ENCODE data around the gene NFKBIB.
"Not testable (repeated sequence)": the region's sequence is repeated elsewhere in the genome, so short reads cannot be mapped to it uniquely, and the experiment has no call there.

The NFKBIB gene

GRCh38 chr19:38875656-38876395 lies 23.9 kb upstream of the NFKBIB start:
- no peak for DNase-seq (ENCODE audit: low read depth in 2 of 2)

DNA sequence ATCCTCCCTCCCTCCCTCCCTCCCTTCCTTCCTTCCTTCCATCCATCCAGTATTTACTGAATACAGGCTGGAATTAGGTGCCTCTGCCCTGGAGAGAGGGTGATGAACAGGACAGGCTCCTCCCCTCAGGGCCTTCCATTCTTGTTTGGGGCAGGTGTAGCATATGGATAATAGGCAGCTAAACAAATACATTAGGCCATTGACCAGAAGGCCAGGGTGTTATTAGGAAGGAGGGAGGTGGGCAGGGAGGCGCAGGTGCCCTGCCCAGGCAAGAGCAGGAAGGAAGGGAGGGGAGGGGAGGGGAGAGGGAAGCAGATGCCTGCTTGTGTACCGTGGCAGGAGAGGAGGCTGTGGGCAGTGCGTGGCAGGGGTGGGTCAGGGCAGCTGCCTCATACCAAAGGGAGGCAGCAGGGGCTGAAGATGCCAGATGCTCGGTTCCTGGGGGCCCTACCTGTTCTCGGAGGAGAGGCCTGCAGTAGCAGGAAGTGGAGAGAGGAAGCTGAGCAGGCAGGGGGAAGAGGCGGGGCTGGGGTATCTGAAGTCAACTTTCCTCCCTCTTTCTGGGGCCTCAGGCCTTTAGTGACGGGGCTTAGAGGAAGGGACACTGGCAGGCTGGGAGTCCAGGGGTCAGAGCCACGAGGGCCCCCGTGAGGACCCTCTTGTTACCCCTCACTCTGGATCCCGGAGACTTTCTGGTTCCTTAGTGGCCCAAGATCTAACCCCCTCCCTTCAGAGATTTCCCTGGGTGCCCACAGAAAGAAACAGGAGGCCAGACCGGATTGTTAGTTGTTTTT lies 21.8 kb upstream of the NFKBIB start, which contains the start of gene RINL:
TSS of gene RINL (minus strand) at position 495 of the 794 bp plus-strand sequence. CDS start 1,533 bp downstream, outside the sequence.
- no peak for DNase-seq (ENCODE audit: low read depth in 2 of 2)

- DNase-seq (ENCODE audit: low read depth in 2 of 2): no peak
These were observed 21.0 kb upstream of the NFKBIB start for GRCh38 chr19:38878575-38879399.

DNA sequence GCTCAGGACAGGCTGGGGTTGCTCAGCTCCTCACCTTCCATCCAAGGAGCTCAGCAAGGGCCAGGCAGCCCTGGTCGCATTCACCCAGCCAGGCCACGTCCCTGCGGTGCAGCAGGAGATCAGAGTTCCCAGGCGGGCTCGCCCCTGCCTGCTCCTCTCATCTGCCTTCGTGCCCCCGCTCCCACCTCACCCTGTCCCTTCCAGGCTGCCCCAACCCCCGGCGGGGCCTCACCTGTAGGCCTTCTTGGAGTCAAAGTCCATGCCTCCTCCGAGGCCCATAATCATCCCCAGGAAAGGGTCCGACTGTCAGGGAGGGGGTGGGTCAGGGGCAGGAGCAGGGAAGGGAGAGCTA lies 20.4 kb upstream of the NFKBIB start:
- no peak for DNase-seq (ENCODE audit: low read depth in 2 of 2)

DNA sequence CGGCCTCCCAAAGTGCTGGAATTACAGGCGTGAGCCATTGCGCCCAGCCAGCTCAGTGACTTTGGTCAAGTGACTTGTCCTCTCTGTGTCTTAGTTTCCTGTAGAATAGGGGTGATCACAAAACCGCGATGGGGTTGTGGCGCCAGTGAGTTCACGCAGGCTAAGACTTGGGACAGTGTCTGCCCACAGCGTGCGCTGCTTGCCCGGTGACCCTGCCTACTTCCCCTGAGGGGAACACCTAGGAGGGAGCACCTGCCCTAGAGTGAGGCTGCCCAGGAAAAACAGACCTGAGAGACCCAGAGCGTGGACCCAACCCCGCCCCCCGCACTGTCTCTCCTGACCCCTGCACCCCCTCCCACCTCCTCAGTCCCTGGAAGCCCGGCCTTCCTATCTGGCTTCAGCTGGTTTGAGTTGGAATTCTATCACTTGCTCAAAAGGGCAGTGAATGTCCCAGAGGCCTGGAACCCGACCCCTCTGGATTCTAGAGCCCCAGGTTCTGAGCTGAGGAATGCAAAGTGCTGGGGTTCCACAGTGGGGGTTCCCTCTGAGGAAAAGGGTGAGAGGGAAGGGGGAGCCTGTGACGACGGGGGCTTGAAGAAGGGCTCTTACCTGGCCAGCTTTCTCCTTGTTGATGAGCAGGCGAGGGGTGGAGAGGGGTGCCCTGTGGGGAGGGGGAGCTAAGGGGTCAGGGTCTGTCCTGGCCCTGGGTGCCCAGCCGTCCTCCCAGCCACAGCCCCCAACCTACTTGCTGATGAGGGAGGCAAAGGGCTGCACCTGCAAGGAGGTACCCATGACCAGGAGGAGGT lies 19.5 kb upstream of the NFKBIB start:
- no peak for DNase-seq (ENCODE audit: low read depth in 2 of 2)

- no peak for DNase-seq (ENCODE audit: low read depth in 2 of 2)
These were observed 18.7 kb upstream of the NFKBIB start for GRCh38 chr19:38880882-38881609.

- no peak for DNase-seq (ENCODE audit: low read depth in 2 of 2)
These were observed 16.5 kb upstream of the NFKBIB start for GRCh38 chr19:38883286-38883685.

- DNase-seq (ENCODE audit: low read depth in 2 of 2): not testable (repeated sequence)
These were observed 15.1 kb upstream of the NFKBIB start for GRCh38 chr19:38884691-38885090.

- no peak for DNase-seq (ENCODE audit: low read depth in 2 of 2)
These were observed 10.9 kb upstream of the NFKBIB start for GRCh38 chr19:38888876-38889275.

GRCh38 chr19:38889803-38890202 lies 10.0 kb upstream of the NFKBIB start:
- no peak for DNase-seq (ENCODE audit: low read depth in 2 of 2)

DNA sequence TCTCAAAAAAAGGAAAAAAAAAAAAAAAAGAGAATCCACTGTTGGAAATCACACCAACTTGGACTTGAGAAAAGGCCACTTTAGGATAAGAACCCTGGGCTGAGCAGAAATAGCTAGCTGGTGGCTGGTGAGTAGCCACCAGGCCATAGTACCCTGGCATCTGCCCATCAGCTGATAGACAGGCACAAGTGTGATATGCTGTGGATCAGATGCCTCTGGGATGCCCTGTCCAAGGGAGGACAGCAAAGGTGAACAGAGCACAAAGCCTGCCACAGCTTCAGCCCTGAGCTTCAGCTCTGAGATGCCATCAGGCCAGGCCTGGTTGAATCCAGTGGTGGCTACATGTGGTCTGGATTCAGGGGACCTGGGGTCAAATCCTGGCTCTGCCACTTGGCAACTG lies 9.1 kb upstream of the NFKBIB start:
- DNase-seq (ENCODE audit: low read depth in 2 of 2): no peak

GRCh38 chr19:38891771-38892170 lies 8.0 kb upstream of the NFKBIB start:
- no peak for DNase-seq (ENCODE audit: low read depth in 2 of 2)

DNA sequence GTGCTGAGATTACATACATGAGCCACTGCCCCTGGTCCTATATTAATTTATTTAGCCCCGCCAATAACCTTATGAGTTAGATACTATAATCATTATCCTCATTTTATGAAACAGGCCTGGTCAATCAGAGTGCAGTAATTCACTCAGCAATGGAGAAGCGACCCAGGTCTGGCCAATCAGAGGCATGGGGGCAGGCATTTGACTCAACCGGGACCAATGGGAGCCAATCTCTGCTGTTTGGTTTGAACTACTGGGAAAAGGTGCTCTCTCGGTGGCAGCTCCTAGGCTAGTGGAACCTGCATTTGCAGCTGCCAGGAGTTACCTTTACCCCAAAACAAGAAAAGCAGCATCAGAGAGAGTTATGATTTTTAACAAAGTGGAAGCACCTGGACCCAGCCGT lies 6.9 kb upstream of the NFKBIB start:
- no peak for DNase-seq (ENCODE audit: low read depth in 2 of 2)

GRCh38 chr19:38893341-38893771 lies 6.4 kb upstream of the NFKBIB start:
- no peak for DNase-seq (ENCODE audit: low read depth in 2 of 2)

GRCh38 chr19:38894968-38895367 lies 4.8 kb upstream of the NFKBIB start:
- DNase-seq (ENCODE audit: low read depth in 2 of 2): no peak

DNA sequence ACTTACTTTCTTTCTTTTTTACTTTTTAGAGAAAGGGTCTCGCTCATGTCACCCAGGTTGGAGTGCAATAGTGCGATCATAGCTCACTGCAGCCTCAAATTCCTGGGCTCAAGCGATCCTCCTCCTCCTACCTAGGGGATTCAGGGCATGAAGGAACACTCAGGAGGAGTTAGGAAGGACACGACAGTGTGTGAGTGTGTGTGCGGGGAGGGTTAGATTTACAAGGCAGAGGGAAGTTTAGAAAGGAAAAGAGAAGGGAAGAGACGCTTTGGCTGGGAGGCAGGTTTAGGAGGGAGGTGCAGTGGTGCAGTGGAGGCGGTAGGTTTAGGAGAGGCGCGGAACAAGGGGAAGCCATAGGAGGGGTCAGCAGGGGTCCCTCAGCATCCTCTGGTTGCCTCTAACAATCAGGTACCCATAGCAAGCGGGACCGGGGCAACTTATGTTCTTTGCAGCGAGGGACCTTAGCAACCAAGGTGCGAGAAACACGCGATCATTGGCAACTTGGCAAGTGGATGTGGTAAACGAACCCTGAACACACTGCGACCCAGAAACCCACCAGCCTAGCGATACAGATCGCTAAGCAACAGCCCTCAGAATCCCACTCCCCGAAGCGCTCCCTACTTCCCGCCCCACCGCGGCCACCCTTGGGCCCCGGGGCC lies 852 bp upstream of the NFKBIB start:
- DNase-seq (ENCODE audit: low read depth in 2 of 2): no peak

- DNase-seq (ENCODE audit: low read depth in 2 of 2): no peak
These were observed 447 bp downstream of the NFKBIB start for GRCh38 chr19:38900202-38900629.

DNA sequence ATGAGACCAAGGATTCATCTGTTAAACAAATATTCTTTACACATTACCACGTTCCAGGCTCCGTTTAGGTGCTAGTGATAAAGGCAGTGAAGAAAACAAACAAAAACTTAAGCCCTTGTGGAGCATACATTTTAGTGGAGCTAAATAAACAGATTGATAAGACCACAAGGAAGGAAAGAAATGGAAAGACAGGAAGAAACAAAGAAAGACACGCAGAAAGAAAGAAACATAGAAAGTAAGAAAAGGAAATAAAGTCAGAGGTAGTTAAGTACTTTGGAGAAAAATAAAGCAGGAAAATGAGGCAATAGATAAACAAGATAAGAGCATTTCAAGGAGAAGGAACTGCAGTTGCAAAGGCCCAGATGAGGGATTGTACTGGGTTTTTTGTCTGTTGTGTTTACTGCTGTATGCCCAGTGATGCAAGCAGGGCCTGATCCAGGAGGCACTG lies 998 bp downstream of the NFKBIB start:
- DNase-seq (ENCODE audit: low read depth in 2 of 2): no peak

DNA sequence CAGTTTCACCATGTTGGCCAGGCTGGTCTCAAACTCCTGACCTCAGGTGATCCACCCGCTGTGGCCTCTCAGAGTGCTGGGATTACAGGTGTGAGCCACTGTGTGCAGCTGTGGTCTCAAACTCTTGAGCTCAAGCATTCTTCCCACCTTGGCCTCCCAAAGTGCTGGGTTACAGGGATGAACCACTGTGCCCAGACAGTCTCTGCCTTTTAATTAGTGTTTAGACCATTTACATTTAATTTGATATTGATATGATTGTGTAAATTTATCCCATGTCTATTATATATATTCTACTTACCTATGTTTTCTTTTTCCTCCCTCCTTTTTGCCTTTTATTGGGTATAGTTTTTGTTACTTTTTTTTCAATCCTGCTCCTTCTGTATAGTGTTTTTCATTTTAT lies 1.9 kb downstream of the NFKBIB start:
- DNase-seq (ENCODE audit: low read depth in 2 of 2): no peak

All from fibroblast of skin of left biceps (primary cell).